Activated CD4-positive, alpha-beta T cell treated with anti-CD3 and anti-CD28 coated beads for 48 hours (primary cell): ENCODE data around the gene AMZ1.

ENCODE experiments used
- DNase-seq: peaks from one replicate; pipeline ENCODE4 v3.0.0-alpha.2; 2020

The AMZ1 gene

GRCh38 chr7:2687881-2688318 is at the start of gene AMZ1:
TSS of gene AMZ1 (plus strand) at chr7:2688202. CDS start at chr7:2700452, 12,250 bp downstream.
- no peak for DNase-seq

- DNase-seq, result no peak
Measured at GRCh38 chr7:2638224-2638991, 49.6 kb upstream of the AMZ1 start.

GRCh38 chr7:2639181-2639681 is 48.8 kb upstream of the AMZ1 start:
- no peak for DNase-seq

DNA sequence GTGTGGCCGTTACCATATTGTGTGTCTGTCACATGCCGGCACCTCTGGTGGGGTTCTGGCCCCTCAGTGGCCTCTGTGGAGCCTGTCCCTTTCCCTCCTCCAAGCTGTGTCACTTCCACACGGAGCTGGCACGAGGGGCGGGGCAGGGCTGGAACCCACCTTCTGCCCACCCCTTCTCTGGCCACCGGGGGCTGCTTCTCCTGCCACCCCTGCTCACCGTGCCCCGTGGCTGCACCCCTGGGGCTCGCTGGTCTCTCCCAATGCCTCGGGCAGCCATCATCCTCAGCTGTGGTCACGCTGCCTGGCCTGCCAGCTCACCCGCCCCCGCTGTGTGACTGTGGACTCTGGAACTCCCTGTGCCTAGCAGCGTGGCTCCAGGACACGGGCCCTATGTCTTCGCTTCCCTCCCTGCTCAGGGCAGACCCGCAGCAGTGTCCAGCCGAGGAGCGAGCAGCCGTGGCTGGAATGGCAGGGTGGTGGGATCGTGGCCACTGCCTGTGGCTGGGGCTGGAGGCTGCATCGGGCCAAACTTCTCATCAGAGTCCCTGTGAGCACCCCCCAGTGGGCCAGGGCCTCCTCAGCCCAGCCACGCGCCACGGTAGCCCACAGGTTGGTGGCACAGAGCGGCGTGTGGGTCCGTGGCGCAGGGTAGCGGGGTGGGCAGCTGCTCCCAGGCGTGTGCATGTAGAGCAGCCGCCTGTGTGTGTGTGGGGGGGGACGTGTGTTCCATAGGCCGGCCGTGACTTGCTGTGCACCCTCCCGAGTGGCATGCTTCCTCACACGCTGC is 48.1 kb upstream of the AMZ1 start:
- DNase-seq, result no peak

DNA sequence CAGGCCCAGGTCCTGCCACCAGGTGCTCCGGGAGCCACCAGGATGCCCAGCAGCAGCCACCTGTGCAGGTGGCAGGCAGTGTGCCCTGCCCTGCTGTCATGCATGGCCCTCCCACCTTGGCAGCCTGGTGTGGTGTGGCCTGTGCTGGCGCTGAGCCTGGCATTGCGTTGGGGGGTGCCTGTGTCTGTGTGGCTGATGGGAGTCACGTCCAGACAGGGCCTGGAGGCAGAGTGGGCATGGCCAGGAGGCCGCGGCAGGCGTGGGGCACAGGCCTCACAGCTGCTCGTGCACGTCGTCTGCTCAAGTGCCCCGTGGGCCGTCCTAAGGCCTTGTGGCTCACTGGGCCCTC is 47.5 kb upstream of the AMZ1 start:
- DNase-seq, result no peak

DNA sequence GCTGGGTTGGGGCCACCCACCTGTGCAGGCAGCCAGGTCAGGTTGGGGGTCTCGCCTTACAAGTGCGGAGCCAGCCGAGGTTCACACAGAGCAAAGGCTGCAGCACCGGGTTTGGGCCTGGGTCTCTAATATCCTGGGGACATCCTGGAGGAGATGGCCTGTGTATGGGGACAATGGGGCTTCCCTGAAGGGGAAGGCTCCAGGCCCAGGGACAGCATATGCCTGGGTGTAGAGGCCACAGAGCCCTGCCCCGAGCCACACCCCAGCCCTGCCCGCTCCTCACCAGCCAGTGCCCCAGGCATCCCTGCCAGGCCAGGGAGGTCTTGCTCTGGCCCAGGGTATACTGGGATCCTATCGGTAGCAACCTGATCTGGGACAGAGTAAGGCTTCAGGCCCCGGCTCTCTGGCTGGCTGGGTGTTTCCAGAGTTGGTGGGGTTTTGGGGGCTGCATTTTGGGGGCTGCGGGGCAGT is 47.1 kb upstream of the AMZ1 start:
- no peak for DNase-seq

DNA sequence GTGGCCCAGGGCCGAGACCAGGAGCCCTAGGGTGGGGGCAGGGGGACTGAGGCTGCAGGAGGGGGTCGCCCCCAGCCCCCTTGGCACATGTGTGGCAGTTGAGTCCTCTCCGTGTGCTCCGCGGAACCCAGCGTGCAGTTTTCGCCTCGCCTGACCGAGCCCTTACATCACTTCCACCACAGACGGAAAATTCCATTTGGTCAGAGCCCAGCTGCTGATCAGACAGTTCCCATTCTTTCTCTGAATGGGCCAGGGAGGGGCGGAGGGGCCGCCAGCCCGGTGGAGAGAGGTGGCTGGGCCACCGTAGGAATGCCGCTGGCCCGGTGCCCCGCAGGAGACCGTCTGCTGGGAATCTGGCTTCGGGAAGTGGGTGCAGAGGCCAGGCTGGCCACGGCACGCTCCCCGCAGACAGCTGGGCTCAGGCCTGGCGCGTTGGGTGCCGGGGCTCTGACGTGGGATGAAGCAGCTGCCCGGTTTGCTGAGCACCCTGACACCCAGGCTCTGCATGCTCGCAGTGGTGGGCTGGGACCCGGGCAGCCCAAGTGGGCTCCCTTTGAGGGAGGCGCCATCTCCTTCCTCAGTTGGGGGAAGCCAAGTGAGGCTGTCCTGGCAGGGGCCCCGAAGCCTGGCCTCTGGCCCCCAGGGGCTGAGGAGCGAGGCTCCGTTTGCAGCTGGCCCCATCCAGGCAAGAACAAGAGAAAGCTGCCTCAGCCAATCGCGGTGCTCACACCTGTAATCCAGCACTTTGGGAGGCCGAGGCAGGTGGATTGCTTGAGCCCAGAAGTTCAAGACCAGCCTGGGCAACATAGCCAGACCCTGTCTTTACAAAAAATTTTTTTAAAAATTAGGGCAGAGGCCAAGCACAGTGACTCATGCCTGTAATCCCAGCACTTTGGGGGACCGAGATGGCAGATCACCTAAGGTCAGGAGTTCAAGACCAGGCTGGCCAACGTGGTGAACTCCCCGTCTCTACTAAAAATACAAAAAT is 46.3 kb upstream of the AMZ1 start:
- no peak for DNase-seq

GRCh38 chr7:2643386-2644219 is 44.4 kb upstream of the AMZ1 start:
- peak; percentile 28 for DNase-seq

- DNase-seq, result no peak
Measured at GRCh38 chr7:2644220-2644561, 43.8 kb upstream of the AMZ1 start.

- peak; percentile 18 for DNase-seq
Measured at GRCh38 chr7:2644562-2645273, 43.3 kb upstream of the AMZ1 start.

DNA sequence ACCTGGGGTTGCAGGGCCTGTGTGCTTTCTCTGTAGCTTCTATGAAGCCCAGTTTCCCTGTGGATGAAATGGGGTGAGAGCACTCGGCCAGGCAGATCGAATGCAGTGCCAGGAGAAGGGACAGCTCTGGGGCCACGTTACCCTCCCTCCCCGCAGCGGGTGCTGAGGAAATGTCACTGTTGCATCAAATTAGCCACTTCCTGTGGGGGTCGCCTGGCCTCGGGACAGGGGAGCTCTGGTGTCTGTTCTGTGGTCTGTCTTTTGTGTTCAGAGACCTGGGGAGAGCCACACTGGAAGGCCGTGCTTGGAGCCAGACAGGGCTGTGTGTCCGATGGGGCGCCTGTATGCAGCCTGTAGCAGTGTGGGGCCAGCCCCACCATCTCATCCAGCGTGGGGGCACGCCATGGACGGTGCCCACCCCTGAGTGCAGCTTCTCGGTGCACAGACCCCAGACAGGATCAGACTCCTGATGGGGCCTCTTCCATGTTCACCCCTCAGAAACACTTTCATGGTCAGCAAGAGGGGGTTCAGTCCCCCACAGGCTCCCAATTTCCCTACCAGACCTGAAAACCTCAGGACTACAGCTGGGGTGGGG is 42.6 kb upstream of the AMZ1 start:
- DNase-seq, result peak; percentile 27

DNA sequence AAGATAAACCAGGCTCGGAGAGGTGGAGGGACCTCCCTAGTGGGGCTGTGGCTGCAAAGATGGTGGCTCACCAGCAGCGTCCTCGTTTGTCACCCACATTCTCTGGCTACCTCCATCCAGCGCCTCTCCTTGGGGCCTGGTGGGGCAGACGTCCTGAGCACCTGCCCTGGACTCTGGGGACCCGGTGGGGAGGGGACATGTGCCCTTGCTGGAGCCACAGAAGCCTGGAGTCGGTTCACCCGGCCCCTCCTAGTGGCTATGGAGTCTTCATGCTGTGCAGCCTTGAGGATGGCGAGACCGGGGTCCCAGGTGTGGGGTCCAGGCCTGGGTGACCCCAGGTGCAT is 41.7 kb upstream of the AMZ1 start:
- DNase-seq, result no peak

- no peak for DNase-seq
Measured at GRCh38 chr7:2646680-2647571, 41.1 kb upstream of the AMZ1 start.

GRCh38 chr7:2647594-2648172 is 40.3 kb upstream of the AMZ1 start:
- DNase-seq, result no peak

- no peak for DNase-seq
Measured at GRCh38 chr7:2649139-2649838, 38.7 kb upstream of the AMZ1 start.

- no peak for DNase-seq
Measured at GRCh38 chr7:2649991-2650390, 38.0 kb upstream of the AMZ1 start.

DNA sequence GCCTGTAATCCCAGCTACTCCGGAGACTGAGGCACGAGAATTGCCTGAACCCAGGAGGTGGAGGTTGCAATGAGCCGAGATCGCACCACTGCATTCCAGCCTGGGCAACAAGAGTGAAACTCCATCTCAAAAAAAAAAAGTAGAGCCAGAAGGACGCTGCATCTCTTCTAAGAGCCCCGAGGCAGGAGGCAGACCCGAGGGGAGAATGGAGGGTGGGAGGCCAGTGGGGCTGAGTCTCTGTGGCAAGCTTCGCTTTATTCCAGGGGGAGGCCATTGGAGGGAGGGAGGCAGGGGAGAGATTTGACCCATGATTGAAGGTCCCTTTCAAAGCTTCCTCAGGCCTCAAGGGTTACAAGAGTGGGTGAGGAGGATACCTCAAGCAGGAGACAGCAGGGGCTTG is 37.6 kb upstream of the AMZ1 start:
- no peak for DNase-seq

DNA sequence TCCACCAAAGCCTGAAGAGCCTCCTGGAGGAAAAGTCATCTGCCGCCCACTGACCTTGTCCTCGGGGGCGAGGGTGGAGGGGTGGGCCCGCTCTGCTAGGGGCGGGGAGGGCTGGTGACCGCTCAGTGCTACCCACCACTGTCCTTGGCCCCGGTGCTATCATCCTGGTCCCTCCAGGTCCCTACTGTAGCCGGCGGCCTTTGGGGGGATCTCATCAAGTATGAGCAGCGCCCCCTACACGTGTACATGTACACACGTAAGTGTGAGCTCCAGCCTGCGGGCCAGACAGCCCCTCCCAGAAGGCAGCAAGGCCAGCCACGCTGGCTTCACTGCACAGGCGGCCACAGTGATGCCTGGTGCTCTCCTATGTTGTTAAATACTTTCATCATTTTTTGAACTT is 36.7 kb upstream of the AMZ1 start:
- no peak for DNase-seq
